ENCODE results near the gene IL13RA2. TPM values are rescaled to one million over a fixed set of nuclear protein-coding genes. Genes with fewer than 3 reads are reported as not detected.

The IL13RA2 gene
- total RNA-seq, 4 donors from 2014 or later, result 0.81 TPM; not detected in 3

DNA sequence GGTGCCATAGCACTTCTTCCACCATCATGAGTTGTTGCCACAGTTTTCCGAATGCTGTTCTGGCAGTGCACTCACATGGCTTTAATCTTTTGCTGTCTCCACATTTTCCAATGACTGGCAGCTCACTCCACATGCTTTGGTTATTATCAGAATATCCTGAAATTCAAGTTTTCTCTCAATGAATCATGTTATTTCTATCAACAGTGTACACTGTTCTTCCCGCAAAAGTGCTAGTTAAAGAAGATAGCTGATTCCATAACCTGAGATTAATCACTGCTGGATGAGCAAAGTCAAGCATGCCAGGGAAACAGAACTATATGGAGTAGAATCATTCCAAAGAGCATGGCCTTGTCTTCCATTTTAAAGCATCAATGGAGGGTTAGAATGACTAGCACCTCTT lies 14.6 kb upstream of the IL13RA2 start:
- H3K9me3 ChIP-seq, result no peaks in the 10 kb centered on the region
- no peaks in the 10 kb centered on the region for H3K4me1 ChIP-seq
- H3K27ac ChIP-seq, result no peak overlapping the region
- no peaks in the 10 kb centered on the region for H3K36me3 ChIP-seq
- WGBS, result 73% methylated on average over 2 of the region's 2 CpGs
- H3K27me3 ChIP-seq, result no peaks in the 10 kb centered on the region
- no peak overlapping the region for H3K4me3 ChIP-seq
- no peak for DNase-seq (ENCODE audit: low spot score in 2 of 2)
- TF ChIP-seq, protein P1, sequence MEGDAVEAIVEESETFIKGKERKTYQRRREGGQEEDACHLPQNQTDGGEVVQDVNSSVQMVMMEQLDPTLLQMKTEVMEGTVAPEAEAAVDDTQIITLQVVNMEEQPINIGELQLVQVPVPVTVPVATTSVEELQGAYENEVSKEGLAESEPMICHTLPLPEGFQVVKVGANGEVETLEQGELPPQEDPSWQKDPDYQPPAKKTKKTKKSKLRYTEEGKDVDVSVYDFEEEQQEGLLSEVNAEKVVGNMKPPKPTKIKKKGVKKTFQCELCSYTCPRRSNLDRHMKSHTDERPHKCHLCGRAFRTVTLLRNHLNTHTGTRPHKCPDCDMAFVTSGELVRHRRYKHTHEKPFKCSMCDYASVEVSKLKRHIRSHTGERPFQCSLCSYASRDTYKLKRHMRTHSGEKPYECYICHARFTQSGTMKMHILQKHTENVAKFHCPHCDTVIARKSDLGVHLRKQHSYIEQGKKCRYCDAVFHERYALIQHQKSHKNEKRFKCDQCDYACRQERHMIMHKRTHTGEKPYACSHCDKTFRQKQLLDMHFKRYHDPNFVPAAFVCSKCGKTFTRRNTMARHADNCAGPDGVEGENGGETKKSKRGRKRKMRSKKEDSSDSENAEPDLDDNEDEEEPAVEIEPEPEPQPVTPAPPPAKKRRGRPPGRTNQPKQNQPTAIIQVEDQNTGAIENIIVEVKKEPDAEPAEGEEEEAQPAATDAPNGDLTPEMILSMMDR (IDR thresholded peaks at IDR 0.05), result no peak
- TF ChIP-seq POLR2A (IDR thresholded peaks at IDR 0.05) (no peak), POLR2AphosphoS5 (IDR thresholded peaks at IDR 0.05) (no peak), EP300 (IDR thresholded peaks at IDR 0.05) (no peak)

DNA sequence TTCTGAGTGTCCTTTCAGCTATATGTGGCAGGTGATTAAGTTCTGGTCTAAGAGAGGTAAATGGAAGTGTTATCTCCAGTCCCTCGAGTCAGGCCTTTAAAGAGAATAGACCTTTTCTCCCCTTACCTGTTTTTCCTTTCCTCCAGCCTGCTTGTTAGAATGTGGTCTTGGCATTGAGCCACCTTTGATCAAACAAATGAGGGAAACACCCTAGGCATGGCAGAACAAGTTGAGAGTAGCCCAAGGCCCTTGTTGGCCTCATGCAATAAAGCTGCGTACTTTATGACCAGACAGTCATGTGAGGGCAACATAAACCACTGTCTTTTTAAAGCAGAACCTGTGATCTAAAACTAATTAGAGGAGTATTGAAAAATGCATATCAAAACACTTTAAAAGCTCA lies 13.2 kb upstream of the IL13RA2 start:
- no peak for DNase-seq (ENCODE audit: low spot score in 2 of 2)
- Histone ChIP-seq H3K4me1 (no peaks in the 10 kb centered on the region), H3K4me3 (no peak overlapping the region), H3K9me3 (no peaks in the 10 kb centered on the region), H3K36me3 (no peaks in the 10 kb centered on the region), H3K27me3 (no peaks in the 10 kb centered on the region), H3K27ac (no peak overlapping the region)
- TF ChIP-seq, protein P1 (IDR thresholded peaks at IDR 0.05), result no peak
- TF ChIP-seq POLR2A (IDR thresholded peaks at IDR 0.05) (no peak), EP300 (IDR thresholded peaks at IDR 0.05) (no peak), POLR2AphosphoS5 (IDR thresholded peaks at IDR 0.05) (no peak)
- 33% methylated on average over 2 of the region's 2 CpGs for WGBS

DNA sequence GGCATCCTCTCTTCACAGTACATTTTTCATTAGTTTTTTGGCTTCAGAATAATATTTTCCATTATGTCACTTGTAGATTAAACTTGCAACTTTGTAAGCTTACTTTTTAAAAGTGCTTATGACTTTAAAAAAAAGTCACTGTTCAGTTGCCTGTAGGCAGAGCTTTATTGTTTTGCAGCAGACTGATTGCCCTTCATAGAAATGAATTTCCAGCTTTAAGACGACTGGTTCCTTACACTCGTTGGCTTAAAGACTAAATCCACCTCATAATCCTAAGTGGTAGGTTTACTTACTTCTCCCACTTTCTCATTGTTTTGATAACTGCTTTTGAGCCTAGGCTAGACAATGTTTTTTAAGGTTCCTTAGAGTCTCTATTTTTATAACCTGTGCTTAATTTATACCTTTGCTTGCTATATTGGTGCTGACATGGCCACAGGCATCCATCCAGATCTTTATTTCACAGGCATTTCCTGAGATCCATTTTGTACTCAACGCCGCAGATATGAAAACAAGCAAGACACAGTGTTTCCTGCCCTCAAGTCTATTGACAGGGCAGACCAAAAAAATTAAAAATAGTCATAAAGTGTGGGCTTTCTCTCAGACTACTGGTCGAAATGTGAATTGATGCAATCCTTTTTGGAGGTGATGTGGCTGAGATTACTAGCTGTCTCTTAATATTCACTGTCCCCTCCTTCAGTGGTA lies 12.6 kb upstream of the IL13RA2 start:
- 33% methylated on average over 5 of the region's 5 CpGs for WGBS

GRCh38 chrX:115029440-115029839 lies 12.0 kb upstream of the IL13RA2 start:
- Histone ChIP-seq H3K27ac (no peak overlapping the region), H3K27me3 (no peaks in the 10 kb centered on the region), H3K9me3 (no peaks in the 10 kb centered on the region), H3K4me1 (no peaks in the 10 kb centered on the region), H3K36me3 (no peaks in the 10 kb centered on the region), H3K4me3 (no peak overlapping the region)
- TF ChIP-seq POLR2AphosphoS5 (IDR thresholded peaks at IDR 0.05) (no peak), POLR2A (IDR thresholded peaks at IDR 0.05) (no peak), EP300 (IDR thresholded peaks at IDR 0.05) (no peak)
- TF ChIP-seq, protein P1 (IDR thresholded peaks at IDR 0.05), result no peak
- DNase-seq (ENCODE audit: low spot score in 2 of 2), result no peak

More for the DNA sequence above, 12.6 kb upstream of the IL13RA2 start:
- DNase-seq (ENCODE audit: low spot score in 2 of 2), result no peak
- H3K9me3 ChIP-seq, result no peaks in the 10 kb centered on the region
- no peaks in the 10 kb centered on the region for H3K36me3 ChIP-seq
- no peaks in the 10 kb centered on the region for H3K27me3 ChIP-seq
- H3K4me1 ChIP-seq, result no peaks in the 10 kb centered on the region
- no peak overlapping the region for H3K27ac ChIP-seq
- H3K4me3 ChIP-seq, result no peak overlapping the region
- TF ChIP-seq POLR2A (IDR thresholded peaks at IDR 0.05) (no peak), POLR2AphosphoS5 (IDR thresholded peaks at IDR 0.05) (no peak), EP300 (IDR thresholded peaks at IDR 0.05) (no peak)
- TF ChIP-seq, protein P1 (IDR thresholded peaks at IDR 0.05), result no peak

GRCh38 chrX:115023811-115024210 lies 6.4 kb upstream of the IL13RA2 start:
- DNase-seq (ENCODE audit: low spot score in 2 of 2), result no peak
- H3K4me3 ChIP-seq, result no peak overlapping the region
- H3K9me3 ChIP-seq, result no peaks in the 10 kb centered on the region
- H3K4me1 ChIP-seq, result no peaks in the 10 kb centered on the region
- H3K36me3 ChIP-seq, result no peaks in the 10 kb centered on the region
- WGBS, result 89% methylated on average over 3 of the region's 3 CpGs
- no peaks in the 10 kb centered on the region for H3K27me3 ChIP-seq
- H3K27ac ChIP-seq, result no peak overlapping the region
- TF ChIP-seq, protein P1 (IDR thresholded peaks at IDR 0.05), result no peak
- TF ChIP-seq POLR2A (IDR thresholded peaks at IDR 0.05) (no peak), EP300 (IDR thresholded peaks at IDR 0.05) (no peak), POLR2AphosphoS5 (IDR thresholded peaks at IDR 0.05) (no peak)

Measured in suprapubic skin (tissue), 4 donors.